Measurements from ENCODE around the gene IFIT5. TPM values are rescaled to one million over a fixed set of nuclear protein-coding genes. Genes with fewer than 3 reads are reported as not detected.

IFIT5 gene
- total RNA-seq, 6 donors from 2014 or later: 6.5 to 30.8 (median 20.6) TPM

- ATAC-seq (ENCODE audit: low FRiP score in 2 of 2) (no peak), DNase-seq (no peak)
- 87 to 90% methylated on average over 6 of the region's 6 CpGs for WGBS, 2 donors
- Histone ChIP-seq H3K4me3 (no peak overlapping the region), H3K36me3 (no peaks in the 10 kb centered on the region), H3K4me1 (peaks cover 5 to 23% (median 8%) of the 10 kb centered on the region in 4 donors), H3K9me3 (no peaks in the 10 kb centered on the region), H3K27ac (no peak overlapping the region), H3K27me3 (no peaks in the 10 kb centered on the region)
- TF ChIP-seq POLR2A (IDR thresholded peaks at IDR 0.05) (no peak), CTCF (IDR thresholded peaks at IDR 0.05) (no peak), POLR2AphosphoS5 (IDR thresholded peaks at IDR 0.05) (no peak), EP300 (IDR thresholded peaks at IDR 0.05) (no peak)
These were observed 49.6 kb downstream of the IFIT5 start for GRCh38 chr10:89463846-89464537.

DNA sequence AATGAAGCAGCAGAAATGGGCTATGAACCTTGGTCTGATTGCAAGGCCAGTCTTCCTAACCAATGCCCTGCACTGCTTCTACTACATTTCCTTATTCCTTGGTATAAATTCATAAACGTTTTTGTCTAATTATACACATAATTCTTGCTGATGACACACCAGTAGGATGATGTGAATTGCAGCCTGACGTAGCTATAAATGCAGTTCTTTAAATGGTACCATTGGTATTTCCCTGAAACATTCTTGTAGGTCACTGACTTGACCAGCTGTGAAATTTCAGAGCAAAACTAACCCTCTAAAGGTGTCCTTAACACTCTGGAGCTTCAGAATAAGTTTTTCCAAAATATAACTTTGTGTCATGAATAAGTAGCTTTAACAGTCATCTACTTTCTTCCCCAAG lies 50.8 kb downstream of the IFIT5 start:
- H3K36me3 ChIP-seq: no peaks in the 10 kb centered on the region
- 33 to 55% methylated on average over 2 of the region's 2 CpGs for WGBS, 2 donors

GRCh38 chr10:89466599-89467035 lies 52.2 kb downstream of the IFIT5 start:
- no peak for DNase-seq

More for the DNA sequence above, 50.8 kb downstream of the IFIT5 start:
- Histone ChIP-seq H3K27ac (no peak overlapping the region), H3K4me1 (peaks cover 8 to 27% (median 15%) of the 10 kb centered on the region in 4 donors), H3K27me3 (no peaks in the 10 kb centered on the region), H3K4me3 (no peak overlapping the region), H3K9me3 (no peaks in the 10 kb centered on the region)
- ATAC-seq (ENCODE audit: low FRiP score in 2 of 2): no peak
- DNase-seq: no peak
- no peak for TF ChIP-seq EP300 (IDR thresholded peaks at IDR 0.05)
- no peak for TF ChIP-seq POLR2AphosphoS5 (IDR thresholded peaks at IDR 0.05)
- no peak for TF ChIP-seq CTCF (IDR thresholded peaks at IDR 0.05)
- TF ChIP-seq POLR2A (IDR thresholded peaks at IDR 0.05): no peak

DNA sequence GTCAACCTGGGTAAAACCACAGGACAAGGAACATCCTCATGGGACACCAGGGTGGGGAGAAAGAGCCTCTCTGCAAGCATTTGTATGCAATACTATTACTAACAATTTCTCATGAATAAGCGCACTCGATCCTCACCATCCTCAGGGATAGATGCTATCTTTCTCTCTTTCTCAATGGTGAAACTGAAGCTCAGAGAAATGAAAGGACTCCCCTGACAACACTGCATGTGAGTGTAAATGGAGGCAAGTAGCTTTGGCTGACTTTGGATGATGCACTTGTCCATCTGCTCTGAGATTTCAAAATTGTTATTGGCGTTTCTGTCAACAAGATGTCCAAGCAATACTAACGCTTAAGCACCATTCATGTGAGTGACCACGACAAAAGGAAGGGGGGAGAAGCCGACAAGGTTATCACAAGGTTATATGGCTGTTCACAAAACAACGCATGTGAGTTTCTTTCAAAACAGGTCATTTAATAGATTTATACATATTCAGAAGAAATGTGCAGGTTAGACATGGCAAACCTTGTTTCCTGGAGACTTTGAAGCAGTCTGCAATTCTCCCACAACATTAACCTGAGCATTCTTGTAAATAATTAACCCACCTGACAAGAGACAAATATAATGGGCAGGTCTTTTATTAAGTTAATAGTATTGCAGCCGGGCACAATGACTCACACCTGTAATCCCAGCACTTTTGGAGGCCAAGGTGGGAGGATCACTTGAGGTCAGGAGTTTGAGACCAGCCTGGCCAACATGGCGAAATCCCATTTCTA lies 54.0 kb downstream of the IFIT5 start:
- no peak overlapping the region for H3K4me3 ChIP-seq
- H3K27me3 ChIP-seq: no peaks in the 10 kb centered on the region
- no peaks in the 10 kb centered on the region for H3K9me3 ChIP-seq
- ATAC-seq (ENCODE audit: low FRiP score in 2 of 2) (no peak), DNase-seq (no peak)
- WGBS, 2 donors: 84 to 92% methylated on average over 9 of the region's 9 CpGs
- H3K27ac ChIP-seq: no peak overlapping the region
- H3K4me1 ChIP-seq: peaks cover 8 to 27% (median 20%) of the 10 kb centered on the region in 4 donors
- no peaks in the 10 kb centered on the region for H3K36me3 ChIP-seq
- TF ChIP-seq EP300 (IDR thresholded peaks at IDR 0.05): no peak
- no peak for TF ChIP-seq POLR2AphosphoS5 (IDR thresholded peaks at IDR 0.05)
- no peak for TF ChIP-seq POLR2A (IDR thresholded peaks at IDR 0.05)
- TF ChIP-seq CTCF (IDR thresholded peaks at IDR 0.05): no peak

More at GRCh38 chr10:89466599-89467035, 52.2 kb downstream of the IFIT5 start:
- Histone ChIP-seq H3K27me3 (no peaks in the 10 kb centered on the region), H3K4me1 (peaks cover 8 to 27% (median 20%) of the 10 kb centered on the region in 4 donors), H3K4me3 (no peak overlapping the region), H3K36me3 (no peaks in the 10 kb centered on the region), H3K9me3 (no peaks in the 10 kb centered on the region), H3K27ac (no peak overlapping the region)
- TF ChIP-seq EP300 (IDR thresholded peaks at IDR 0.05): no peak
- no peak for TF ChIP-seq POLR2A (IDR thresholded peaks at IDR 0.05)
- TF ChIP-seq POLR2AphosphoS5 (IDR thresholded peaks at IDR 0.05): no peak
- peak in 4 of 6 experiments; percentile 8 to 47 (median 27) for TF ChIP-seq CTCF (IDR thresholded peaks at IDR 0.05)
- 35 to 42% methylated on average over 3 of the region's 3 CpGs for WGBS, 2 donors
- peak in 1 of 2 donors; percentile 56 for ATAC-seq (ENCODE audit: low FRiP score in 2 of 2)

All from upper lobe of left lung (tissue), 6 donors.